Keratinocyte (primary cell): ENCODE data around the gene OR2AT4. TPM values are rescaled to one million over a fixed set of nuclear protein-coding genes. Genes with fewer than 3 reads are reported as not detected.
"Not testable (repeated sequence)": the region's sequence is repeated elsewhere in the genome, so short reads cannot be mapped to it uniquely, and the experiment has no call there.

ENCODE experiments used
- DNase-seq: peaks from one replicate; pipeline ENCODE4 v3.0.0-alpha.2; 2011; ENCODE audit warnings: low read depth, missing footprints, low spot score
- FAIRE-seq: peaks from 2 replicates; lab custom pipeline; 2011; peaks lifted over from hg19 to GRCh38; lab: Jason Lieb, UNC
- H2AFZ ChIP-seq: 2 replicates; pipeline ENCODE4 v1.6.0; 2012; ENCODE audit warnings: low read length, control low read depth, inconsistent platforms; ENCODE audit not compliant: control insufficient read depth
- H3K27ac ChIP-seq: 2 replicates; pipeline ENCODE4 v1.5.1; 2011; ENCODE audit warnings: low read length; ENCODE audit not compliant: control insufficient read depth, insufficient read depth
- H3K27me3 ChIP-seq: 3 replicates; pipeline ENCODE4 v1.6.0; 2011; ENCODE audit warnings: low read length; ENCODE audit not compliant: control insufficient read depth, insufficient read depth; ENCODE audit errors: extremely low read depth
- H3K36me3 ChIP-seq, 2 experiments: 2 replicates in 1 of 2; 3 replicates in 1 of 2; pipeline ENCODE4 v1.5.1; 2011; ENCODE audit warnings: low read length in 2 of 2, mild to moderate bottlenecking in 1 of 2; ENCODE audit not compliant: control insufficient read depth in 2 of 2, insufficient read depth in 2 of 2; ENCODE audit errors: extremely low read depth in 1 of 2
- H3K4me1 ChIP-seq: 3 replicates; pipeline ENCODE4 v1.5.1; 2011; ENCODE audit warnings: low read length; ENCODE audit not compliant: control insufficient read depth, insufficient read depth; ENCODE audit errors: extremely low read depth
- H3K4me2 ChIP-seq: 3 replicates; pipeline ENCODE4 v1.6.0; 2011; ENCODE audit warnings: low read depth, low read length; ENCODE audit not compliant: control insufficient read depth, insufficient read depth; ENCODE audit errors: extremely low read depth
- H3K4me3 ChIP-seq, 3 experiments: fragments of 200-600 bp in 1 of 3; sonication (generic) in 1 of 3; 2 replicates in 2 of 3; 3 replicates in 1 of 3; pipeline ENCODE4 v1.5.1; 2011 to 2016; ENCODE audit warnings: low read length in 3 of 3, mild to moderate bottlenecking in 3 of 3, control low read depth in 2 of 3, inconsistent platforms in 1 of 3, low read depth in 1 of 3, mixed read lengths in 1 of 3, mixed run types in 1 of 3, moderate library complexity in 1 of 3; ENCODE audit not compliant: control insufficient read depth in 2 of 3, insufficient read depth in 2 of 3; ENCODE audit errors: extremely low read depth in 1 of 3
- H3K79me2 ChIP-seq: 2 replicates; pipeline ENCODE4 v1.6.0; 2012; ENCODE audit warnings: low read length; ENCODE audit not compliant: control insufficient read depth, insufficient read depth
- H3K9ac ChIP-seq: 3 replicates; pipeline ENCODE4 v1.6.0; 2011; ENCODE audit warnings: low read length; ENCODE audit not compliant: control insufficient read depth, insufficient read depth; ENCODE audit errors: extremely low read depth
- H3K9me1 ChIP-seq: 3 replicates; pipeline ENCODE4 v1.6.0; 2011; ENCODE audit warnings: low read length; ENCODE audit not compliant: control insufficient read depth, insufficient read depth; ENCODE audit errors: extremely low read depth
- H3K9me3 ChIP-seq: 2 replicates; pipeline ENCODE4 v1.5.1; 2012; ENCODE audit warnings: low read depth, low read length; ENCODE audit not compliant: control insufficient read depth
- H4K20me1 ChIP-seq: 3 replicates; pipeline ENCODE4 v1.6.0; 2011; ENCODE audit warnings: low read length; ENCODE audit not compliant: control insufficient read depth, insufficient read depth; ENCODE audit errors: extremely low read depth
- CTCF ChIP-seq, 3 experiments: IDR thresholded peaks in 1 of 3; conservative IDR thresholded peaks in 1 of 3; optimal IDR thresholded peaks in 1 of 3; 2 replicates in 2 of 3; 3 replicates in 1 of 3; pipeline versions ENCODE3 to v1.5.1; 2011; ENCODE audit warnings: low read length in 3 of 3, mild to moderate bottlenecking in 3 of 3, moderate library complexity in 2 of 3, control low read depth in 1 of 3, inconsistent platforms in 1 of 3; ENCODE audit not compliant: insufficient read depth in 2 of 3; ENCODE audit errors: extremely low read depth in 1 of 3
- EZH2 ChIP-seq: IDR thresholded peaks from one replicate; pipeline ENCODE4 v1.6.1; 2012; ENCODE audit warnings: inconsistent platforms, mild to moderate bottlenecking, low read length, moderate library complexity
- dilution Hi-C: fragments of 300-500 bp; cut with MboI; formaldehyde crosslinking; loops from one replicate; pipeline ENCODE4 v1.7.0; 2020; ENCODE audit warnings: low sequenced_read_pairs; ENCODE audit not compliant: extremely low pct_ligation_motif_present
- polyA plus RNA-seq, 5 experiments: library from polyadenylated mRNA; depleted of rRNA in 3 of 5; stranded (reverse) in 3 of 5; stranded (forward) in 1 of 5; unstranded in 1 of 5; fragments of >200 nt; gene quantifications; 1 replicate in 1 of 5; 2 replicates in 3 of 5; 3 replicates in 1 of 5; pipeline versions ENCODE4 v1.2.1 to v1.2.3, GENCODE V29; 2011 to 2012; ENCODE audit warnings: missing spikeins in 2 of 5, low read depth in 1 of 5, low replicate concordance in 1 of 5

OR2AT4 gene
- polyA plus RNA-seq, 1 donor (not counting 4 experiments of a cell fraction or from before 2014, with no cell fraction given), result not detected

GRCh38 chr11:75047191-75047590 is 49.5 kb downstream of the OR2AT4 start:
- Histone ChIP-seq H3K4me3 (no peak overlapping the region), H3K9ac (no peak overlapping the region), H3K4me1 (no peaks in the 10 kb centered on the region), H3K9me3 (no peaks in the 10 kb centered on the region), H3K36me3 (no peaks in the 10 kb centered on the region), H4K20me1 (no peaks in the 10 kb centered on the region), H2AFZ (no peak overlapping the region), H3K4me2 (no peak overlapping the region), H3K79me2 (no peaks in the 10 kb centered on the region), H3K9me1 (no peaks in the 10 kb centered on the region), H3K27ac (no peak overlapping the region), H3K27me3 (no peaks in the 10 kb centered on the region)
- dilution Hi-C loops, result loop anchor here (25.0 kb wide), 1 partner anchor 165 kb away; no protein-coding TSS in a partner anchor
- DNase-seq (no peak), FAIRE-seq (no peak)
- TF ChIP-seq EZH2, result no peak
- TF ChIP-seq CTCF (optimal IDR thresholded peaks at IDR 0.05 in 1 of 3, IDR thresholded peaks at IDR 0.05 in 1 of 3, conservative IDR thresholded peaks at IDR 0.05 in 1 of 3; ENCODE audit: extremely low read depth in 1 of 3, insufficient read depth in 2 of 3, low read length in 3 of 3), result no peak

- H3K4me3 ChIP-seq, H3K4me1 ChIP-seq, H3K27ac ChIP-seq, FAIRE-seq, H3K9me3 ChIP-seq, H4K20me1 ChIP-seq, H3K9me1 ChIP-seq, H3K79me2 ChIP-seq, DNase-seq, H3K36me3 ChIP-seq, H3K4me2 ChIP-seq, H3K9ac ChIP-seq, H3K27me3 ChIP-seq, H2AFZ ChIP-seq: not testable (repeated sequence)
- dilution Hi-C loops, result loop anchor here (25.0 kb wide), 1 partner anchor 166 kb away; no protein-coding TSS in a partner anchor
Measured at GRCh38 chr11:75046668-75047067, 50.0 kb downstream of the OR2AT4 start.

DNA sequence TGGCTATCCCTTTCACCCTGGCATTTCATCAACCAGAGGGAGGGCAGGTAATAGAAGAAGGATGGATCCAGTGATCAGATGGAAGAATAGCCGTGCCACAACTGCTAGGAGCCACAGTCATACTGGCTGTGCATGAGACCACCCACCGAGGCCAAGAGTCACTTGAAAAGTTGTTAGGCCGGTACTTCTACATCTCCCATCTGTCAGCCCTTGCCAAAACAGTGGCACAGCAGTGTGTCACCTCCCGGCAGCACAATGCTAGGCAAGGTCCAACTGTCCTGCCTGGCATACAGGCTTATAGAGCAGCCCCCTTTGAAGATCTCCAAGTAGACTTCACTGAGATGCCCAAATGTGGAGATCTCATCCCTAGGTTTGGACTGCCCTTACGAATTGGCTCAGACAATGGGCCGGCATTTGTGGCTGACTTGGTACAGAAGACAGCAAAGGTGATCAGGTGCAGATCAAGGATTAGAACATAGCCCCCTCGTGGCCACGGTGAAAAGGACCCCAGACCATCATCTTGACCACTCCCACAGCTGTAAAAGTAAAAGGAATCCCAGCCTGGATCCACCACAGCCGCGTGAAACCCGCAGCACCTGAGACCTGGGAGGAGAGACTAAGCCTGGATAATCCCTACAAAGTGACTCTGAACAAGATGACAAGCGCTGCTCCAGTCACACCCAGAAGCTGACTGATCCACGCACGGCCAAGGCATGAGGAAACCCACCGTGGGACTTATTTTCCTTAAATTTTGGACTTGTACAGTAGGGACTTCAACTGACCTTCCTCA is 52.1 kb downstream of the OR2AT4 start:
- not testable (repeated sequence) for H3K4me1 ChIP-seq, H3K27me3 ChIP-seq, H3K4me3 ChIP-seq, H3K27ac ChIP-seq, H3K4me2 ChIP-seq, DNase-seq, FAIRE-seq, H4K20me1 ChIP-seq, H3K9me3 ChIP-seq, H3K36me3 ChIP-seq, H3K9me1 ChIP-seq, H2AFZ ChIP-seq, H3K79me2 ChIP-seq, H3K9ac ChIP-seq
- dilution Hi-C loops, result loop anchor here (25.0 kb wide), 1 partner anchor 168 kb away; no protein-coding TSS in a partner anchor

- H3K9me1 ChIP-seq, H3K79me2 ChIP-seq, H2AFZ ChIP-seq, FAIRE-seq, H3K4me2 ChIP-seq, H3K4me3 ChIP-seq, DNase-seq, H3K27ac ChIP-seq, H3K27me3 ChIP-seq, H3K36me3 ChIP-seq, H4K20me1 ChIP-seq, H3K4me1 ChIP-seq, H3K9ac ChIP-seq, H3K9me3 ChIP-seq: not testable (repeated sequence)
- dilution Hi-C loops, result loop anchor here (25.0 kb wide), 1 partner anchor 170 kb away; no protein-coding TSS in a partner anchor
Measured at GRCh38 chr11:75041821-75042220, 54.9 kb downstream of the OR2AT4 start.
